ENCODE results near the gene MGA.

The MGA gene

GRCh38 chr15:41660235-41661077, at the start of gene MGA:
Gene MGA (plus strand): TSS chr15:41660405.
- DNase-seq (ENCODE audit: low read depth) = peak; percentile 90

DNA sequence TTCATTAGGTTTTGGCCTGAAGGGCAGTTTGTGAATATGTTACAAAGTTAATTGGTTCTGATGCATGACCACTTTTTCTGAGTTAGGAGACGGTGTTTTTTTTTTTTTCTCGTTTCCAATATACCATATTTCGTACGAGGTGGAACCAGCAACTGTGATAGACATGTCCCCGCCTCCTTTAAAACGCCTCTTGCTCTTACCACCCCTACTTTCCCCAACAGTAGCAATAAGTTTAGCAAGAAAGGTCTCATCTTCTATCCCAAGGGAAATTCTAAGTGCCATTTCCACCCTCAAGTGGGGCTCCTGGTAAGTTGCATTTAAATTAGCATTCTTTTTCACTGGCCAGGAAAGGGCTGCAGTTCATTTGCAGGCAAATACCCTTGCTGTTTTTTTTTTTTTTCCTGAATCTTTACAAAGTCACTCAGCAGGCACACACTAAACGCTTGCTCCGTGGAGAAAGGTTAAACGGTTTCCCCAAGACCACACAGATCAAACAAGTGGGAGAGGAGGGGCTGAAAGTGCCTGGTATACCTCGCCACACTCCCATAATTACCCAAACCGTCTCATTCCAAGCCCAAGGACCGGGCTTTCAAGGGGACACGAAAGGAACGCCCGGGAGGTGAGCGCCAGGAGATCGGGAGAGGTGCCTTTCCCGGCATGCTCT, 39.5 kb upstream of the MGA start:
- no peak for DNase-seq (ENCODE audit: low read depth)

DNA sequence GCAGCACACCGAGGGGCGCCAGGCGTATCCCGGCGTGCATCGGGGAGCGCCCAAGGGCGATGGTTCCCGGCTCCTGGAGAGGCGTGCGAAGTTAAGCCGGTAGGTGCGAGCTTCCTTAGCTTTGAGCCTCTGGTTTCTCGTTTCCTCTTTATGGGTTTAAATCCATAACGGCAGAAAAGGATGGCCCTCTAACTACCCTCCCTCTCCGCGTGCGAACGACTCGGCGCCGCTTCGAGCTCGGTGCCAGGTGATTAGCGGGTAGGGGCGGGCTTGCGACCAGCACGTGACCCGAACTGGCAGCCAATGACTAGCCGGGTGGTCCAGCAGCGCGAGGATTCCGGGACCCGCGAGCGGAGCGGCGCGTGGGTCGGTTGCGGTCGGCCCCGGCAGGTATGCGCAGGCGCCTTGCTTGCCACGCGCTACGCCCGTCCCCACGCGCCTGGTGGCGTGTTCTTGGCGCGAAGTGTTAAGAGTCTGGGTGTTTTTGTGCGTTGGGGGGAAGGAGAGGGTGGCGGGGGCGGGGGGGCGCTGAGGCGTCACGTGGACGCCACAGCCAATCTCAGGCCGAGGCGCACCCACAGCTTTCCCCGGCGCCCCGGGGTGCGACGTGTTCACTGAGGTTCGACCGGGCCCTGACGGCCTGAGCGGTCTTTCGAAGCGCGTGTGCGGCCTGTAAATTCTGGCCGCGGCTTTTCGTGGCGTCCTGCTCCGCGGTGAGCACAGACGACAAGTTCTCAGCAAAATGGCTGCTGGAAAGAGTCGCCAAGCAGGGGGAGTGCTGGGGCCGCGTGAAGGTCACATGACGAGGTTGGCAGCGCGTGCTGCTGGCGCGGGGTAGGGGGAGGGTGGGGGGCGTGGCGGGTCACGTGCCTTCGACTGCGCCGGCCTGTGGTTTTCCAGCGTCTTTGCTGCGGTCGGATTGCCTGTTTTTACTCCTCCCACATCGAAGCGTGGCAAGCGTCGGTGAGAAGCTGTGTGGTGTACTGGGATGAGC, 38.7 kb upstream of the MGA start:
- peak; percentile 76 for DNase-seq (ENCODE audit: low read depth)

GRCh38 chr15:41622901-41623300, 37.3 kb upstream of the MGA start:
- DNase-seq (ENCODE audit: low read depth) = no peak

DNA sequence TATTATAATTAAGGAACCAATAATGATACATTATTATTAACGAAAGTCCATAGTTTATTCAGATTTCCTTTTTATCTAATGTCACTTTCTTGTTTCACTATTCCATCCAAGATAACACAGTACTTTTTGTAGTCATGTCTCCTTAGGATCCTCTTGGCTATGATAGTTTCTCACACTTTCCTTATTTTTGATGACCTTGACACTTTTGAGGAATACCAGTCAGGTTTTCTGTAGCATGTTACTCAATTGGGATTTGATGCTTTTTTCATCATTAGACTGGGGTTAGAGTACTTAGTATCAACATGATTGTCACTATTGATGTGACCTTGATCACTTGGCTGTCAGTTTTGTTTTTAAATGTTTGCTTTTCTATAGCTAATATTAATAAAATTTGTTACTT, 33.0 kb upstream of the MGA start:
- no peak for DNase-seq (ENCODE audit: low read depth)

GRCh38 chr15:41629463-41629862, 30.7 kb upstream of the MGA start:
- no peak for DNase-seq (ENCODE audit: low read depth)

DNA sequence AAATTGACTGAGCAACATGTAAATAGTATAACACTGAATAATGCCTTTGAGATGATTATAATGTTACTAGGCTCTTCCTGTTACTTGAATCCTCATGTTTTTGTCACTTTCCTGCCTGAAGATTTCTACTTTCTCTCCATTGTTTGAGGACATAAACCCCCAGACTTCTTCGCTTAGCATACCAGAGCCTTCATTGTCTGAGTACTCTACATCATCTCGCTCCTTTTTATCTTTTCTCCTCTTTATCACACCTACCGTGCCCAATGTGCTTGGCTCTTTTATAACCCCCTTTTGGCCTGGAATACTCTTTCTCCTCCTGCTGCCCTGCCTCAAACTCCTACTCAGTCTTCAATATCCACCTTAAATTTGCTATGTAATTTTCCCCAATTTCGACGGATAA, 30.3 kb upstream of the MGA start:
- no peak for DNase-seq (ENCODE audit: low read depth)

DNA sequence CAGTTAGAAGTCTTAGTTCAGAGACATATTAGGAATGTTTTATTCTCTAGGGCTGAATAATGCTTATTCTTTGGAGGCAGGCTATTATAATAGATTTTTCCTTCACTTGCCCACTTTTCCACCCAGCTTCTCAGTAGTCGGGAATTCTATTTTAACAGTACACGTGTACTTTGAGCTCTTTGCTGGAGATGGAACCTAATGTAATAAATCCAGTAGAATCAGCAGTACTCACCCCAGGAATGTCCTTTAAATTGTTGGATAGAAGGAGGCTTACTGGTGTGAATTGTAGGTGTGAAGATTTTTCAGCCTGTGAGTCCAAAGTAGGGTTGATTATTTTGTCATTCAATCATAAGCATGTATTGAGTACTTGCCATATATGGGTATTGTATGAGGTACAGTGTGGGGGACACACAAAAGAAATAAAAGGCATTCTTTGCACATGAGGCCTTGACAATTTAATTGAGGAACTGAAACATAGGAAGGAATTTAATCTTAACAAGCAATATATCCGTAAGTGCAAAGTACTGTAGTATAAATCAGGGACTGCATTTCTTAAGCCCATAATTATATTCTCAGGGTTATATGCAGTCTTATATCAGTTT, 29.5 kb upstream of the MGA start:
- no peak for DNase-seq (ENCODE audit: low read depth)

DNA sequence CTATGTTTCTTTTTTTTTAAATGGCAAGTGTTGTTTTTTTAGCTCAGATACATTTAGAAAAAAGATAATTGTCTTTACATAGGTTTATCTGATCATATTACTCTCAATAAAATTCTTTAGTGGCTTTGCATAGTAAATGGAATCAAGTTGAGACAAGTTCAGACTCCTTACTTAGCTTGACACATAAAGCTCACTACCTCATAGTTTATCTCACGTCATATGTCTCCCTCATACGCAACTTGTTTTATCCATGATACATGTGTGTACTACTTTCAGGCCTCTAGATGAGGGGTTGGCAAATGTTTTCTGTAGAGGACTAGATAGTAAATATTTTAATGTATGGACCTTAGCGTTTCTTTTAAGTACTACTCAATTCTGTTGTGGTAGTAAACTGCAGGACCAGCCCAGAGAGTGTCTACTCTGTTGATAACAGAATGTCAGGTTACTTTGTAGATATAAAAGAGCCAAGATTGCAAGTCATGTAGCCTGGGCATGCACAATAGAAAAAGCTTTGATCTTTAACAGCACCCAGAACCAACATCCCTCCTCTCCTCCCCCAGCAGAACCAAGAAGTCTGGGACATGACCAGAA, 28.2 kb upstream of the MGA start:
- DNase-seq (ENCODE audit: low read depth) = no peak

DNA sequence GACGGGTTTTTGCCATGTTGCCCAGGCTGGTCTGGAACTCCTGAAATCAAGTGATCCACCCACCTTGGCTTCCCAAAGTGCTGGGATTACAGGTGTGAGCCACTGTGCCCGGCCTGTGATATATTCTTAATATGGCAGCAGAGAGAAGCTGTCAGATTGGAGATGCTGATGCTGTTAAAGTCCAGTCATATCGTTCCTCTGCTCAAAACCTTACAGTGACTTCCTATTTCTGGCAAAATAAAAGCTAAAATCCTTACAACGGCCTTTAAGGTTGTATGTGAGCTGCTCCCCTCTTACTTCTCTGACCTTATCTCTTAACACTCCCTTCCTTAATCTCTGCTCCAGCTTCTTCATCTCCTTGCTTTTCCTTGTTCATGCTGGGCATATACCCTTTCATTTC, 26.6 kb upstream of the MGA start:
- no peak for DNase-seq (ENCODE audit: low read depth)

DNA sequence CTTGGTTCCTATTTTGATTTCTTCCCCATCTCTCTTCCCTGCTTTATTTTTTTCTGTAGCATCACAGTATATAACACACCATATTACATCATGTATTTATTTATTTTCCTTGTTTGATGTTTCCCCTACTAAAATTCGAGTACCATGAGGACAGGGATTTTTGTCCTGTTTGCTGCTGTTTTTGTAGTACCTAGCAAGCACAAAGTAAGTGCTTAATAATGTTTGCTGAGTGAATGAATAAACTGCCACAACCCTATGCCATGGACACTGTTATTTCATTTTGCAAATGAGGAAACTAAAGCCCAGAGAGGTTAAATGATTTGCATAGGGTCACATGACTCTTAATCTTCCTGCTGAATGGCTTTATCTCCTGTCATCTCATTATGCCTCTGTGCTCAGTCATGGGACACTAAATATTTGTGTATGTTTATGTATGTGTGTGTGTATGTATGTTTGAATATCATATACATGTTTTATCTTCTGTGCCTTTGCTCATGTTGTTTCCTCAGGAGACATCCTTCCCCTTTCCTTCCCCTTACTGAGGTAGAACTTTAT, 26.1 kb upstream of the MGA start:
- DNase-seq (ENCODE audit: low read depth) = no peak

DNA sequence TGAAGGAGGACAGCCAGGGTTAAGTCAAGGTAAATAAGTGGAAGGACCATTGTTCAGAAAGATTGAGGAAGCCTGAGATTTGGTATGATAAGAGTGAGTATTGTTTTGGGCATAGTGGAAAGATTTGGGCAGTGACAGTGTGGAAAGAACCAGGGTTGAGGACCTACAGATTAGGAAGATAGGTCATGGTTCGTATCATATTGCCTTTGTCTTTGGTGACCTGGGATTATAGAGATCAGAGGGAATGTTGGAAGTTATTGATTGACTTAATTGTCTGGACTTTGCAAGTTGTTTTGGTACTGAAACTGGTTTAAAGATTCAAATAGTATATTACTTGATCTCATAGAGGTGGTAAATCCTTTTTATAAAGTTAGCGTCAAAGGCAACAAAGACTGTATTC, 23.1 kb upstream of the MGA start:
- no peak for DNase-seq (ENCODE audit: low read depth)

DNA sequence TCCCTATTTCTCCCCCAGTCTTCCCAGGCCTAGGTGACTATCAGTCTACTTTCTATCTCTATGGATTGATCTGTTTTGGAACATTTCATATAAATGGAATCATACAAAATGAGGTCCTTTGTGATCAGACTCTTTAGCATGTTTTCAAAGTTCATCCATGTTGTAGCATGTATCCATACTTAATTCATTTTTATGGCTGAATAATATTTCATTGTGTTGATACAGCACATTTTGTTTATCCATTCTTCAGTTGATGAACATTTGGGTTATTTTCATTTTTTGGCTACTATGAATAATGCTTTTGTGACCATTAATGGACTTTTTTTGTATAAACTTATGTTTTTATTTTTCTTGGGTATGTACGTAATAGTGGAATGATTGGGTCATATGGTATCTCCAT, 19.2 kb upstream of the MGA start:
- DNase-seq (ENCODE audit: low read depth) = no peak

DNA sequence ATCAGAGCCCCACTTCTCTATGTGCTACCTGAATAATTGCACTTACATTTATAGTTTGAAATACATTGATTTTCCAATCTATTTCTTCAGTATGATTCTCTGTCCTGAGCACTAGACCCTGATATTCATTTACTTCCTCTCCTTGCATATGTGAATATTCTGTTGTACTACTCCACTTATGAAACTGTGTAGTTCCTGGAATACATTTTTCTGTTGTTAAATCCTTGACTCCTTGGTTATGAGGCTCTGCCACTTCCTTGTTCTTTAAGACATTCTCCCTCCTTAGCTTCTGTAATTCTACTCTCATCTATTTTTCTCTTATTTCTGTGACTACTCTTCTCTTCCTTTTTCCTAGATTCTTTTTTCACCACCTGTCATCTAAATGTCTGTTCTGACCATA, 12.9 kb upstream of the MGA start:
- no peak for DNase-seq (ENCODE audit: low read depth)

- DNase-seq (ENCODE audit: low read depth) = no peak
Measured at GRCh38 chr15:41648097-41648496, 12.1 kb upstream of the MGA start.

DNA sequence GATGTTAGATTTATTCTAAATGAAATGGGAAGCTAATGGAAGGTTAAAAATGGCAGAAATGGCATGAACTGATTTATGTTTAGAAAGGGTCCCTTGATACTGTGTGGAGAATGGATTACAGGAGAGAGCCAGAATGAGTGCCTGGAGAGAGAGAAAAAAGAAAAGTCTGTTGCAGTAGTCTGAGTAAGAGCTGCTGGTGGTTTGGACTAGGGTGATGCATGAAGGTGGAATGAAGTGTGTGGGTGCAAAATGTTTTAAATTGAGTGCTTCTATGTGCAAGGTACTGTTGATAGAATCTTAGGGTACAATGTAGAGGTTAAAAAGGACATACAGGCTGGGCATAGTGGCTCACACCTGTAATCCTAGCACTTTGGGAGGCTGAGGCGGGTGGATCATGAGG, 11.4 kb upstream of the MGA start:
- no peak for DNase-seq (ENCODE audit: low read depth)

GRCh38 chr15:41650806-41651205, 9.4 kb upstream of the MGA start:
- DNase-seq (ENCODE audit: low read depth) = no peak

DNA sequence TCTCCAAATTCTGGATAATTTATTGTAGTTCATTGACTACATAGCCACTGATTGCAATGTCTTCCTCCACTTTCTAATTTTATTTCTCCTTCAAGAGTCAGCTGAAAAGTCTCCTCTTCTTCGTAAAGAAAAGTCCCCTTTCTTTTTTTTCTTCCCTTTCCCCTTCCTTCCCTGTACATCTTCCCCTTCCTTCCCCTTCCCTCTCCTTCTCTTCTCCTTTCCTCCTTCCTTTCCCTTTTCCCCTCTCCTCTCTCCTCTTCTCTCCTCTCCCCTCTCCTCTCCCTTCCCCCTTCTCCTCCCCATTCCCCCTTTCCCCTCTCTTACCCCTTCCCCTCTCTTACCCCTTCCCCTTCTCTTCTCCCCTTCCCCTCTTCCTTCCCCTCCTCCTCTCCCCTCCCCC, 8.8 kb upstream of the MGA start:
- no peak for DNase-seq (ENCODE audit: low read depth)

DNA sequence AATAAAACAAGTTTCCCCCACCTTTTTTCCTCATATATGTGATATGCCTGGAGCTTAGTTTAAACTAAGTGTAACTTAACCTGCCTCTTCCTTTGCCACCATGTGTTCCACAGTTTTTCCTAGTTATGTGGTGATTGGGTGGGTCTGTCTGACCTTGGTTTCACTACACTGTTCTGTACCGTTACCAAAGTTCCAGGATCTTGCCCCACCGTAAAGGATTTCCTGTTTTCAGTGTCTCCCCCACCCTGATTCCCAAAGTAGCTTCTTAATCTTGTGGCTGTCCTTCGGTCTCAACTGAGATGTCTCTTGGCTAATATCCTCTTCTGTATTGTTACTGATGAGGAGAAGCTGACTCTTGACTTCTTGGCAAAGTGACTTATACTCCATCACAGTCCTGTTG, 6.4 kb upstream of the MGA start:
- DNase-seq (ENCODE audit: low read depth) = no peak

DNA sequence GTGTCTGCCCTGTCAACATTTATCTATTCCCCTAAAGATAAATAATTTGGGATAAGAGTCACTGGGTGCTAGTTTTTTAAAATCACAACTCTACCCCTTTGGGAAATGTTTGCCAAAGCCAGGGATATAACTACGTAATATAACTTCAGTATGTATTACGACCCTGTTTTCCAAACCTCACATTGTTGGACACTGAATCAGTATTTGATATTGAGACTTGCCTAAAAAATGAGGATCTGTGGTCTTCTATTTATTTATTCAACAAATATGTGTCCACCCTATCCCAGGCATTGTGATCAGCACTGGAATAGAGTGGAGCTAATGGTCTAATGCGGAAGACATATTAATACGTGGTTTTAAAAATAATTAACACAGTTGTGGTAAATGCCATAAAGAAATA, 4.5 kb upstream of the MGA start:
- DNase-seq (ENCODE audit: low read depth) = peak; percentile 36

DNA sequence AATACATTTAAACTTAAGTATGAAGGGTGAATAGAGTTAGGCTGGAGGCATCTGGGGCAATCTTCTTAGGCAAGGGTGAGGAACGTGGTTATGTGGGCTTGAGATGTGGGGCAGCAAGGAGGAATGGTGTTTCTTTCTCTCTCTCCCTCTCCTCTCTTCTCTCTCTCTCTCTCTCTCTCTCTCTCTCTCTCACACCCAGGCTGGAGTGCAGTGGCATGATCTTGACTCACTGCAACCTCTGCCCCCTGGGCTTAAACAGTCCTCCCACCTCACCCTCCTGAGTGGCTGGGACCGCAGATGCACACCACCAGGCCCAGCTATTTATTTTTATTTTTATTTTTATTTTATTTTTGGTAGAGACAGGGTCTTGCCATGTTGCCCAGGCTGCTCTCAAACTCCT, 4.0 kb upstream of the MGA start:
- DNase-seq (ENCODE audit: low read depth) = no peak
